Measurements from ENCODE around the gene NAE1.

DNA sequence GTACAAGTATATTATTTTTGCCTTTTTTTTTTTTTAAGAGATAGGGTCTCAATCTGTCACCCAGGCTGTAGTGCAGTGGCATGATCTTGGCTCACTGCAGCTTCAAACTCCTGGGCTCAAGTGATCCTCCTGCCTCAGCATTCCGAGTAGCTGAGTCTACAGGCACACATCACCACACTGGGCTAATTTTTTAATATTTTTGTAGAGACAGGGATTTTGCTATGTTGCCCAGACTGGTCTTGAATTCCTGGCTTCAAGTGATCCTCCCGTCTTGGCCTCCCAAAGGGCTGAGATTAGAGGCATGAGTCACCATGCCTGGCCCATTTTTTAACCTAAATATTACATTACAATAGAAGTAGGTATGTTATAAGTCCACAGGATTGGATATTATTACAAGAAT is 32.6 kb downstream of the NAE1 start:
- TF ChIP-seq, protein P1, sequence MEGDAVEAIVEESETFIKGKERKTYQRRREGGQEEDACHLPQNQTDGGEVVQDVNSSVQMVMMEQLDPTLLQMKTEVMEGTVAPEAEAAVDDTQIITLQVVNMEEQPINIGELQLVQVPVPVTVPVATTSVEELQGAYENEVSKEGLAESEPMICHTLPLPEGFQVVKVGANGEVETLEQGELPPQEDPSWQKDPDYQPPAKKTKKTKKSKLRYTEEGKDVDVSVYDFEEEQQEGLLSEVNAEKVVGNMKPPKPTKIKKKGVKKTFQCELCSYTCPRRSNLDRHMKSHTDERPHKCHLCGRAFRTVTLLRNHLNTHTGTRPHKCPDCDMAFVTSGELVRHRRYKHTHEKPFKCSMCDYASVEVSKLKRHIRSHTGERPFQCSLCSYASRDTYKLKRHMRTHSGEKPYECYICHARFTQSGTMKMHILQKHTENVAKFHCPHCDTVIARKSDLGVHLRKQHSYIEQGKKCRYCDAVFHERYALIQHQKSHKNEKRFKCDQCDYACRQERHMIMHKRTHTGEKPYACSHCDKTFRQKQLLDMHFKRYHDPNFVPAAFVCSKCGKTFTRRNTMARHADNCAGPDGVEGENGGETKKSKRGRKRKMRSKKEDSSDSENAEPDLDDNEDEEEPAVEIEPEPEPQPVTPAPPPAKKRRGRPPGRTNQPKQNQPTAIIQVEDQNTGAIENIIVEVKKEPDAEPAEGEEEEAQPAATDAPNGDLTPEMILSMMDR (conservative IDR thresholded peaks at IDR 0.05 in 1 of 2, IDR thresholded peaks at IDR 0.05 in 1 of 2; ENCODE audit: low read depth in 1 of 2, low read length in 2 of 2) = no peak
- TF ChIP-seq EZH2 (IDR thresholded peaks at IDR 0.05; ENCODE audit: low read length, missing control alignments) = no peak
